HepG2 (cell line): ENCODE data around the gene MIX23. TPM values are rescaled to one million over a fixed set of nuclear protein-coding genes. Genes with fewer than 3 reads are reported as not detected.
A peak's percentile ranks its signal among the peaks of the same experiment; 100 is the strongest.

ENCODE experiments used
- MED8 ChIP-seq: sonication (generic); formaldehyde crosslinking; IDR thresholded peaks from 2 replicates; pipeline ENCODE4 v1.8.1; 2023; ENCODE audit warnings: mild to moderate bottlenecking, missing genetic modification reagents; ENCODE audit not compliant: insufficient replicate concordance
- THAP11 ChIP-seq: IDR thresholded peaks from 2 replicates; pipeline ENCODE4 v1.6.1; 2016; ENCODE audit warnings: missing biosample characterization, missing genetic modification reagents
- ZNF224 ChIP-seq: sonication (generic); formaldehyde crosslinking; IDR thresholded peaks from 2 replicates; pipeline ENCODE4 v1.5.0; 2020; ENCODE audit warnings: mild to moderate bottlenecking, missing genetic modification reagents
- ZNF83 ChIP-seq: sonication (generic); formaldehyde crosslinking; IDR thresholded peaks from 2 replicates; pipeline ENCODE4 v1.4.0; 2020; ENCODE audit warnings: missing genetic modification reagents, mild to moderate bottlenecking, borderline replicate concordance
- ZNF841 ChIP-seq: sonication (generic); formaldehyde crosslinking; IDR thresholded peaks from 2 replicates; pipeline ENCODE4 v1.8.1; 2023; ENCODE audit warnings: missing genetic modification reagents, borderline replicate concordance
- ZSCAN21 ChIP-seq: sonication (generic); formaldehyde crosslinking; IDR thresholded peaks from 2 replicates; pipeline ENCODE4 v1.8.0; 2022; ENCODE audit warnings: mild to moderate bottlenecking, missing genetic modification reagents, moderate library complexity, borderline replicate concordance
- polyA plus RNA-seq, 8 experiments: library from polyadenylated mRNA; depleted of rRNA in 3 of 8; stranded (reverse) in 7 of 8; unstranded in 1 of 8; fragments of >200 nt; fragmentation: Illumina TruSeq in 4 of 8; extraction: Trizol in 4 of 8; gene quantifications; 2 replicates each; pipeline versions ENCODE4 v1.2.1 to v1.2.3, GENCODE V29; 2011 to 2016; ENCODE audit warnings: low read depth in 4 of 8, missing spikeins in 1 of 8, mixed read lengths in 1 of 8; ENCODE audit not compliant: insufficient read depth in 1 of 8
- total RNA-seq, 5 experiments: library from RNA; depleted of rRNA; stranded (reverse); fragments of >200 nt; fragmentation: Illumina TruSeq; extraction: Trizol; gene quantifications; 2 replicates each; pipeline ENCODE4 v1.2.3, GENCODE V29; 2016; ENCODE audit warnings: low read depth in 1 of 5
- TF ChIP-seq, protein P1 (sequence below): IDR thresholded peaks from 2 replicates; pipeline ENCODE4 v1.6.1; 2016; ENCODE audit warnings: missing genetic modification reagents, missing compliant biosample characterization
- TF ChIP-seq, protein P2 (sequence below): sonication (generic); formaldehyde crosslinking; IDR thresholded peaks from one replicate; pipeline ENCODE4 v1.5.1; 2020; ENCODE audit warnings: mild to moderate bottlenecking, missing genetic modification reagents; ENCODE audit errors: not compliant biosample characterization
- TF ChIP-seq, protein P3 (sequence below), 2 experiments: fragments of 450-650 bp in 1 of 2; sonication (generic) in 1 of 2; formaldehyde crosslinking in 1 of 2; IDR thresholded peaks; 2 replicates each; pipeline versions ENCODE4 v1.6.1 to v1.8.0; 2016 to 2022; ENCODE audit warnings: antibody characterized with exemption in 1 of 2, mild to moderate bottlenecking in 1 of 2, missing genetic modification reagents in 1 of 2

MIX23 gene
- total and polyA plus RNA-seq, 2 of the 13 experiments (the other 11 are each of a cell fraction or from before 2014, with no cell fraction given): 20.0 to 152 TPM

DNA sequence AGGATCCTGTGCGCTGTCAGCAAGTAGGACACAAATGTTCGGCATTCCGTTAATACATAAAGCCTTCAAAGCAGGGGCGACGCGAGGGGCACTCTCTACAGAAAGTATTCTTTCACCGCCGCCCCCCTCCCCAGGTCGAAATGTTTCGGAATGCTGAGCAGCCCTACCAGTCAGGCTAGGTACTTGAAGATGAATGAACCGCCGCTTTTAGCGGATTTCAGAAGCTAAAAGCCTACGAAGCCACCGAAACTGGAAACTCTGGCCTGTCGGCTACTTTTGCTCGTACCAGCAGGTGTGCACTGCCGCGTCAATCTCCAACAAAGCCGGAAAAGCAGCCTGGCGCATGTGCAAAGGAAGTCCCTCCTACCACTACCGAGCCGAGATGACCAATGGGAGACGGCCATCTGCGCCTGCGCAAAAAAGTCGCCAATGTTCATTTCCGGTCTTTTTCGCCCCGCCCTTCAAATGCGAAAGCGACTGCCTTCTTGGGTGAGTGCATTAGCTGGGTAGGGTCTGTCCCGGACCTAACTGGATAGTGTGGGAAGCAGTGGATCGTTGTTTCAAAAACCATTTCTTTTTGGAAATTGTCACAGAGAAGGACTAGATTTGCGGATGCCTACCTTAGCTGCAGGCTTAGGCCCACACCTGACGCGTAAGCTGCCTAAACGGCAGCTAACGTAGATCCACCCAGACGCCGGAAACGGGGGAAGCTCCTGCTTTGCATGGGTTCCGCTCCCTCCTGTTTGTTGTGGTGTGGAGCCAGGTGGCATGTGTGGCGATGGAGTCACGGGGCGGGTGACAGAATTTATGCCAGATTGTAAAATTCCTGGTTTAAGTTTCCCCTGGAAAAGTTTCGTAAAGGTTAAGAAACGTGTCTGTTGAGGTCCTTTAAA is 33.0 kb upstream of the MIX23 start, which contains the start of gene WDR5B (continued):
- TF ChIP-seq ZNF224 (CRISPR knock-in tag): no peak
- TF ChIP-seq, protein P1, sequence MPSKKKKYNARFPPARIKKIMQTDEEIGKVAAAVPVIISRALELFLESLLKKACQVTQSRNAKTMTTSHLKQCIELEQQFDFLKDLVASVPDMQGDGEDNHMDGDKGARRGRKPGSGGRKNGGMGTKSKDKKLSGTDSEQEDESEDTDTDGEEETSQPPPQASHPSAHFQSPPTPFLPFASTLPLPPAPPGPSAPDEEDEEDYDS: peak; percentile 92
- TF ChIP-seq THAP11: peak; percentile 89
- TF ChIP-seq ZSCAN21: no peak
- no peak for TF ChIP-seq ZNF841 (CRISPR knock-in tag)
- TF ChIP-seq ZNF83 (CRISPR knock-in tag): no peak
- peak; percentile 83 for TF ChIP-seq MED8 (CRISPR knock-in tag)
- TF ChIP-seq, protein P2, sequence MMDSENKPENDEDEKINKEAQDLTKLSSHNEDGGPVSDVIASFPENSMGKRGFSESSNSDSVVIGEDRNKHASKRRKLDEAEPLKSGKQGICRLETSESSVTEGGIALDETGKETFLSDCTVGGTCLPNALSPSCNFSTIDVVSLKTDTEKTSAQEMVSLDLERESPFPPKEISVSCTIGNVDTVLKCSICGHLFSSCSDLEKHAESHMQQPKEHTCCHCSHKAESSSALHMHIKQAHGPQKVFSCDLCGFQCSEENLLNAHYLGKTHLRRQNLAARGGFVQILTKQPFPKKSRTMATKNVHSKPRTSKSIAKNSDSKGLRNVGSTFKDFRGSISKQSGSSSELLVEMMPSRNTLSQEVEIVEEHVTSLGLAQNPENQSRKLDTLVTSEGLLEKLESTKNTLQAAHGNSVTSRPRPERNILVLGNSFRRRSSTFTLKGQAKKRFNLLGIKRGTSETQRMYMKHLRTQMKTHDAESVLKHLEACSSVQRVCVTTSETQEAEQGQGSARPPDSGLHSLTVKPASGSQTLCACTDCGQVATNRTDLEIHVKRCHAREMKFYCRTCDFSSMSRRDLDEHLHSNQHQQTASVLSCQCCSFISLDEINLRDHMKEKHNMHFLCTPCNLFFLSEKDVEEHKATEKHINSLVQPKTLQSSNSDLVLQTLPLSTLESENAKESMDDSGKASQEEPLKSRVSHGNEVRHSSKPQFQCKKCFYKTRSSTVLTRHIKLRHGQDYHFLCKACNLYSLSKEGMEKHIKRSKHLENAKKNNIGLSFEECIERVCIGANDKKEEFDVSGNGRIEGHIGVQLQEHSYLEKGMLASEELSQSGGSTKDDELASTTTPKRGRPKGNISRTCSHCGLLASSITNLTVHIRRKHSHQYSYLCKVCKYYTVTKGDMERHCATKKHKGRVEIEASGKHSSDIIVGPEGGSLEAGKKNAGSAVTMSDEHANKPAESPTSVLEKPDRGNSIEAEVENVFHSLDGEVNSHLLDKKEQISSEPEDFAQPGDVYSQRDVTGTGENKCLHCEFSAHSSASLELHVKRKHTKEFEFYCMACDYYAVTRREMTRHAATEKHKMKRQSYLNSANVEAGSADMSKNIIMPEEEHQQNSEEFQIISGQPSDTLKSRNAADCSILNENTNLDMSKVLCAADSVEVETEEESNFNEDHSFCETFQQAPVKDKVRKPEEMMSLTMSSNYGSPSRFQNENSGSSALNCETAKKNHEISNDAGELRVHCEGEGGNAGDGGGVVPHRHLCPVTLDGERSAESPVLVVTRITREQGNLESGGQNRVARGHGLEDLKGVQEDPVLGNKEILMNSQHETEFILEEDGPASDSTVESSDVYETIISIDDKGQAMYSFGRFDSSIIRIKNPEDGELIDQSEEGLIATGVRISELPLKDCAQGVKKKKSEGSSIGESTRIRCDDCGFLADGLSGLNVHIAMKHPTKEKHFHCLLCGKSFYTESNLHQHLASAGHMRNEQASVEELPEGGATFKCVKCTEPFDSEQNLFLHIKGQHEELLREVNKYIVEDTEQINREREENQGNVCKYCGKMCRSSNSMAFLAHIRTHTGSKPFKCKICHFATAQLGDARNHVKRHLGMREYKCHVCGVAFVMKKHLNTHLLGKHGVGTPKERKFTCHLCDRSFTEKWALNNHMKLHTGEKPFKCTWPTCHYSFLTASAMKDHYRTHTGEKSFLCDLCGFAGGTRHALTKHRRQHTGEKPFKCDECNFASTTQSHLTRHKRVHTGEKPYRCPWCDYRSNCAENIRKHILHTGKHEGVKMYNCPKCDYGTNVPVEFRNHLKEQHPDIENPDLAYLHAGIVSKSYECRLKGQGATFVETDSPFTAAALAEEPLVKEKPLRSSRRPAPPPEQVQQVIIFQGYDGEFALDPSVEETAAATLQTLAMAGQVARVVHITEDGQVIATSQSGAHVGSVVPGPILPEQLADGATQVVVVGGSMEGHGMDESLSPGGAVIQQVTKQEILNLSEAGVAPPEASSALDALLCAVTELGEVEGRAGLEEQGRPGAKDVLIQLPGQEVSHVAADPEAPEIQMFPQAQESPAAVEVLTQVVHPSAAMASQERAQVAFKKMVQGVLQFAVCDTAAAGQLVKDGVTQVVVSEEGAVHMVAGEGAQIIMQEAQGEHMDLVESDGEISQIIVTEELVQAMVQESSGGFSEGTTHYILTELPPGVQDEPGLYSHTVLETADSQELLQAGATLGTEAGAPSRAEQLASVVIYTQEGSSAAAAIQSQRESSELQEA (CRISPR knock-in tag): peak; percentile 62
- TF ChIP-seq, protein P3, sequence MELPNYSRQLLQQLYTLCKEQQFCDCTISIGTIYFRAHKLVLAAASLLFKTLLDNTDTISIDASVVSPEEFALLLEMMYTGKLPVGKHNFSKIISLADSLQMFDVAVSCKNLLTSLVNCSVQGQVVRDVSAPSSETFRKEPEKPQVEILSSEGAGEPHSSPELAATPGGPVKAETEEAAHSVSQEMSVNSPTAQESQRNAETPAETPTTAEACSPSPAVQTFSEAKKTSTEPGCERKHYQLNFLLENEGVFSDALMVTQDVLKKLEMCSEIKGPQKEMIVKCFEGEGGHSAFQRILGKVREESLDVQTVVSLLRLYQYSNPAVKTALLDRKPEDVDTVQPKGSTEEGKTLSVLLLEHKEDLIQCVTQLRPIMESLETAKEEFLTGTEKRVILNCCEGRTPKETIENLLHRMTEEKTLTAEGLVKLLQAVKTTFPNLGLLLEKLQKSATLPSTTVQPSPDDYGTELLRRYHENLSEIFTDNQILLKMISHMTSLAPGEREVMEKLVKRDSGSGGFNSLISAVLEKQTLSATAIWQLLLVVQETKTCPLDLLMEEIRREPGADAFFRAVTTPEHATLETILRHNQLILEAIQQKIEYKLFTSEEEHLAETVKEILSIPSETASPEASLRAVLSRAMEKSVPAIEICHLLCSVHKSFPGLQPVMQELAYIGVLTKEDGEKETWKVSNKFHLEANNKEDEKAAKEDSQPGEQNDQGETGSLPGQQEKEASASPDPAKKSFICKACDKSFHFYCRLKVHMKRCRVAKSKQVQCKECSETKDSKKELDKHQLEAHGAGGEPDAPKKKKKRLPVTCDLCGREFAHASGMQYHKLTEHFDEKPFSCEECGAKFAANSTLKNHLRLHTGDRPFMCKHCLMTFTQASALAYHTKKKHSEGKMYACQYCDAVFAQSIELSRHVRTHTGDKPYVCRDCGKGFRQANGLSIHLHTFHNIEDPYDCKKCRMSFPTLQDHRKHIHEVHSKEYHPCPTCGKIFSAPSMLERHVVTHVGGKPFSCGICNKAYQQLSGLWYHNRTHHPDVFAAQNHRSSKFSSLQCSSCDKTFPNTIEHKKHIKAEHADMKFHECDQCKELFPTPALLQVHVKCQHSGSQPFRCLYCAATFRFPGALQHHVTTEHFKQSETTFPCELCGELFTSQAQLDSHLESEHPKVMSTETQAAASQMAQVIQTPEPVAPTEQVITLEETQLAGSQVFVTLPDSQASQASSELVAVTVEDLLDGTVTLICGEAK (IDR thresholded peaks at IDR 0.05): no peak
- TF ChIP-seq, protein P3 (CRISPR knock-in tag; IDR thresholded peaks at IDR 0.05): peak; percentile 59; the same call in 1 of the 2 replicates
